ENCODE measurements around the gene CHRNB1.

CHRNB1 gene

GRCh38 chr17:7423679-7424078 is 21.2 kb upstream of the CHRNB1 start:
- H3K4me3 ChIP-seq (ENCODE audit: control insufficient read depth, low read depth, low read length) = no peak overlapping the region
- DNase-seq (ENCODE audit: low read depth) = no peak
- TF ChIP-seq CTCF (conservative IDR thresholded peaks at IDR 0.05; ENCODE audit: control insufficient read depth, insufficient read depth, low read depth, low read length) = no peak

DNA sequence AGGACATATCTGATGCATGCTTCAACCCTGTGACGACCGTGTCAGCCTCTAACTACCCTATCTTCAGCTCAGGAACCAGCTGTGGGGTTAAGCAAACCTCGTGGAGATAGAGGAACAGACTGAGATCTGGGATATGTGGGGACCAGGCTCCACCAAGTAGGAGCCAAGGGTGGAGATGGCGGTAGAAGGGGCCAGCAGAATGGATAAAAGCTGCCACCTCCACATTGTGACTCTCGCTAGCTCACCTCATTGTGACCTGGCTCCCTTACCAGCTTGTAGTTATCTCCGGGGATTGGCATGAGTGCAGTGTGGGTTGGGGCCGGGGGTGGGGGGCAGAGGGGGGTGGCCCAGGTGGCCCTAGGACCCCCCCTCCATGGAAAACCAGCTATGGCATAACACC is 19.5 kb upstream of the CHRNB1 start, which contains the start of gene SPEM2:
SPEM2 (plus strand) TSS at position 301 of the 400 bp plus-strand sequence; CDS start at position 374, 73 bp downstream.
- no peak within 1 kb of the TSS for H3K4me3 ChIP-seq (ENCODE audit: control insufficient read depth, low read depth, low read length)
- DNase-seq (ENCODE audit: low read depth) = no peak
- TF ChIP-seq CTCF (conservative IDR thresholded peaks at IDR 0.05; ENCODE audit: control insufficient read depth, insufficient read depth, low read depth, low read length) = no peak

DNA sequence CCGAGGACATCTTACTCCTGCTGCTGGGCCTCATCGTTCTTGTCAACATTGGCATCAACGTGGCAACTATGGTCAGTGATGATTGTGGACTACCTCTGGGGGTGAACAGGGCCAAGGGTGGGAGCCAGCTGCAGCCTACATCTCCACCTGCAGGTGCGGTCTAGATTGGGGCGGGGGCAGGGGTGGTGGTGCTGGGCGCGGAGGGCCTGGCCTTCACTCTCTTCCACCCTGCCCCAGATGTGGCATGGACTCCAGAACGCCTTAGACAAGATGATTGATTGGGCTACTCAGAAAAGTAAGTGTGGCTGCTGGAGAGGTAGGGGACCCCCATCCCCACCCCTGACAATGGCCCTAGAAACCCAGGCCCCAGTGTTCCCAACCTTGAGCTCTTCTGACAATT is 19.1 kb upstream of the CHRNB1 start:
- no peak for TF ChIP-seq CTCF (conservative IDR thresholded peaks at IDR 0.05; ENCODE audit: control insufficient read depth, insufficient read depth, low read depth, low read length)
- H3K4me3 ChIP-seq (ENCODE audit: control insufficient read depth, low read depth, low read length) = no peak overlapping the region
- no peak for DNase-seq (ENCODE audit: low read depth)

DNA sequence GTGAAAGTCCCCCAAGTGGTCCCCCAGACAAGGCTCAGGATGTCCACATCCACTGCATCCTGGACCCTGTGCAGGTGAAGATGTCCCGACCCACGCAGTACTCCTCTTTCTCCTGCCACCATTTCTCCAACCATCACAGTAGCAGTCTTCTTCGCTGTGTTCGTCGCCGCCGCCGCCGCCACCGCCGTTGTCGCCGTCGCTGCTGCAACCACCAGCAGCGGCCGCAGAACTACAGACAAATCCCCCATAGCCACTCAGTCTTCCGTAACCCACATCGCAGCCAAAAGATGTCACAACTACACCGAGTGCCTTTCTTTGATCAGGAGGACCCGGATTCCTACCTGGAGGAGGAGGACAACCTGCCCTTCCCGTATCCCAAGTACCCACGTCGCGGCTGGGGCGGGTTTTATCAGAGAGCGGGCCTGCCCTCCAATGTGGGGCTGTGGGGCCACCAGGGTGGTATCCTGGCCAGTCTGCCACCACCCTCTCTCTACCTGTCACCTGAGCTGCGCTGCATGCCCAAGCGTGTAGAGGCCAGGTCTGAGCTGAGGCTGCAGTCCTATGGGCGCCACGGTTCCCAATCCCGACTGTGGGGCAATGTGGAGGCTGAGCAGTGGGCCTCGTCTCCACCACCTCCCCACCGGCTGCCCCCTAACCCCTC is 18.5 kb upstream of the CHRNB1 start:
- no peak overlapping the region for H3K4me3 ChIP-seq (ENCODE audit: control insufficient read depth, low read depth, low read length)

DNA sequence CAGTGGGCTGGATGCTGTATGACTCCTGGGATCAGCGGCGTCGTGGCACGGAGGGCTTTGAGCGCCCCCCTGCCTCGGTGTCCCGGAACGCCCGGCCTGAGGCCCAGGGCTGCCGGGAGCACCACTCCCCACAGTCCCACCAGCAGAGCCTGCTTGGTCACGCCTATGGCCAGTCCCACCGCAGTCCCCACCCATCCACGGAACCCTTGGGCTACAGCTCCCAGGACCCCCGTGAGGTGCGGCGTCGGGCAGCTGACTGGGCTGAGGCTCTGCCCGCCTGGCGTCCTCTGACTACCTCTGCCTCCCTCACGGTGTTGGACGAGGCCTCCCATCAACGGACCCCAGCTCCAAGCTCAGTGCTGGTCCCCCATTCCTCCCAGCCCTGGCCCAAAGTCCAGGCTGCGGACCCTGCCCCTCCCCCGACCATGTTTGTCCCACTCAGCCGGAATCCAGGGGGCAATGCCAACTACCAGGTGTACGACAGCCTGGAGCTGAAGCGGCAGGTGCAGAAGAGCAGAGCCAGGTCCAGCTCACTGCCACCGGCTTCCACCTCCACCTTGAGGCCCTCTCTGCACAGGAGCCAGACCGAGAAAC is 17.9 kb upstream of the CHRNB1 start:
- no peak overlapping the region for H3K4me3 ChIP-seq (ENCODE audit: control insufficient read depth, low read depth, low read length)
- DNase-seq (ENCODE audit: low read depth) = no peak
- no peak for TF ChIP-seq CTCF (conservative IDR thresholded peaks at IDR 0.05; ENCODE audit: control insufficient read depth, insufficient read depth, low read depth, low read length)

More for the DNA sequence above, 18.5 kb upstream of the CHRNB1 start:
- DNase-seq (ENCODE audit: low read depth) = no peak
- TF ChIP-seq CTCF (conservative IDR thresholded peaks at IDR 0.05; ENCODE audit: control insufficient read depth, insufficient read depth, low read depth, low read length) = no peak

- TF ChIP-seq CTCF (conservative IDR thresholded peaks at IDR 0.05; ENCODE audit: control insufficient read depth, insufficient read depth, low read depth, low read length) = no peak
- H3K4me3 ChIP-seq (ENCODE audit: control insufficient read depth, low read depth, low read length) = no peak overlapping the region
- DNase-seq (ENCODE audit: low read depth) = no peak
These were observed 17.3 kb upstream of the CHRNB1 start for GRCh38 chr17:7427549-7427948.
